AG10803 (cell line): ENCODE measurements around the gene STK24.

Source experiments
- DNase-seq: peaks from one replicate; pipeline ENCODE4 v3.0.0; 2010; ENCODE audit warnings: low read depth
- H3K4me3 ChIP-seq: 2 replicates; pipeline ENCODE4 v1.5.1; 2011; ENCODE audit warnings: mild to moderate bottlenecking, low read length, control low read depth
- CTCF ChIP-seq: conservative IDR thresholded peaks from 2 replicates; pipeline ENCODE4 v1.5.1; 2011; ENCODE audit warnings: mild to moderate bottlenecking, low read length, control low read depth, inconsistent platforms

Gene STK24

DNA sequence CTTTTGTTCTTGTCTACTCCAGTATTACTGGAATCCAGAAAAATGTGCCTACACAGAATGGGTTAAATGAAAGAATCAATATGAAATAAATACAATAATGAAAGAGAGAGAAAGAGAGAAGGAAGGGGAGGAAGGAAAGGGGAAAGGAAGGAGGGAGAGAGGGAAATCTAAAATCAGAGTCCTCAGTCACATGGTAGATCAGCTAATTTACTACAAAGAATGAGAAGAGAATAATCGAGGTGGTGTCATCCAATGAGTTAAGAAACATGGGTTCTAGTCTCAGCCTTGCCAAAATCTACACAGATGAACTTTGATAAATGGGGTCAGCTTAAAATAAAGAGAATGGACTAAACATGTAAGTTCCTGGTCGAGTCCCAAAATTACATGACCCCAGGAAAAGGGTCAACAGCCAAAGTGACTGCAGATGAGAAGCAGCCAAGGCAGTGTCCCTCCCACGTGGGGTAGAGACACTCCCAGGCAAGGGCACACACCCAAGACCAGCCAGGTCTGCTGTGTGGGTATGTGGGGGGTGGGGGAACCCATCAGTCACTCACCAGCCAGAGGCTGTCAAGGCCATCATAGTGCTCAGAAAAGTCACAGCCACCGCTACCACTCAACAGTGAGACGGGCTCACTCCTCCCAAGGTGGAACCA, 103.6 kb downstream of the STK24 start:
- no peak overlapping the region for H3K4me3 ChIP-seq
- TF ChIP-seq CTCF, result no peak
- no peak for DNase-seq

GRCh38 chr13:98471934-98472333, 105.0 kb downstream of the STK24 start:
- TF ChIP-seq CTCF, result no peak
- no peak for DNase-seq

GRCh38 chr13:98470920-98471319, 106.0 kb downstream of the STK24 start:
- no peak for TF ChIP-seq CTCF
- H3K4me3 ChIP-seq, result no peak overlapping the region
- no peak for DNase-seq

More at GRCh38 chr13:98471934-98472333, 105.0 kb downstream of the STK24 start:
- H3K4me3 ChIP-seq, result no peak overlapping the region

- no peak for TF ChIP-seq CTCF
- DNase-seq, result no peak
These were observed 108.0 kb downstream of the STK24 start for GRCh38 chr13:98468929-98469328.

GRCh38 chr13:98468361-98468760, 108.5 kb downstream of the STK24 start:
- no peak overlapping the region for H3K4me3 ChIP-seq
- DNase-seq, result no peak
- no peak for TF ChIP-seq CTCF

More at GRCh38 chr13:98468929-98469328, 108.0 kb downstream of the STK24 start:
- H3K4me3 ChIP-seq, result no peak overlapping the region

DNA sequence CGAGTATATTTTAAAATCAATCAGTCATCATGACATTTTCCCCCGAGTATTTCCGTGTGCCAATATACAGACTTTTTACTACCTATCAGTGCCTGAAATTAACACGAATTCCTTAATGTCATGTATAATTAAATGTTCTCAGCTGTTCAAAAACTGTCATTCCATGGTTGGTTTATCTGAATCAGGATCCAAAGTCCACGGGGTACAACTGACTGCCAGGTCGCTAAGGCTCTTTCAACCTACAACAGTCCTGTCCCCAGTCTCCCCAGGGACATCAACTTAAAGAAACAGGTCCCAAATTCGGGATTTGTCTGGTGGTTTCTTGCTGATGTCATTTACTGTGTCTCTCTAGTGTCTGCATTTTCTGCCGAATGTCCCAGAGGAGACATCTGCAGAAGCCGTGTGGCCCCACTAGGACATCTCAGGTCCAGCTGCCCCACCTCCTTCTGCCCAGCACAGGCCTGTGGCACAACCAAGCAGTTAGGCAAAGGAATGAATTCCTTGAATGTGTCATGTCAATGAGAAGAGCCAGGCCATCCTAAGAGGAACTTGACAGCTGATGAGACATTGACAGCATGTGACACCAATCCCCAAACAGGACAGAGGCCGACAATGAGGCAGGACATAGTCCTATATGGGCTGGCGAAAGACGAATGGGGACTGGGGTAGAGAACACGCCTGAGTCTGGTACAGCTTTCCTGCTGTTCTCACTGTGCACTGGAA, 109.5 kb downstream of the STK24 start:
- TF ChIP-seq CTCF, result no peak
- H3K4me3 ChIP-seq, result no peak overlapping the region
- no peak for DNase-seq
